SK-N-SH treated with all-trans-retinoic acid at 6 μM for 48 hours (cell line): ENCODE results near the gene RNF145.

ENCODE experiments used
- ATAC-seq: fragments of 200-7000 bp; cut with Tn5 transposase; 3 replicates; pipeline ENCODE4 v1.9.1; 2020; ENCODE audit warnings: mild to moderate bottlenecking, moderate library complexity
- ARNTL ChIP-seq: fragments of 450-650 bp; formaldehyde crosslinking; IDR thresholded peaks from 2 replicates; pipeline ENCODE4 v1.5.0; 2020; ENCODE audit warnings: low read depth, mild to moderate bottlenecking, moderate library complexity, borderline replicate concordance
- BACH2 ChIP-seq: fragments of 250-450 bp; sonication (Bioruptor Pico); IDR thresholded peaks from 2 replicates; pipeline ENCODE4 v1.9.0; 2021; ENCODE audit warnings: mild to moderate bottlenecking, borderline replicate concordance
- CREB5 ChIP-seq: fragments of 250-450 bp; sonication (Bioruptor Pico); IDR thresholded peaks from 2 replicates; pipeline ENCODE4 v1.5.1; 2020; ENCODE audit warnings: low read depth, mild to moderate bottlenecking, moderate library complexity
- CSDC2 ChIP-seq: fragments of 250-450 bp; sonication (Bioruptor Pico); IDR thresholded peaks from 2 replicates; pipeline ENCODE4 v1.5.0; 2020; ENCODE audit warnings: mild to moderate bottlenecking, moderate library complexity
- ESRRG ChIP-seq: fragments of 250-450 bp; sonication (Bioruptor Pico); IDR thresholded peaks from 2 replicates; pipeline ENCODE4 v1.6.1; 2021; ENCODE audit warnings: mild to moderate bottlenecking
- GLIS3 ChIP-seq: fragments of 250-450 bp; sonication (Bioruptor Pico); IDR thresholded peaks from 2 replicates; pipeline ENCODE4 v1.5.0; 2020; ENCODE audit warnings: mild to moderate bottlenecking, moderate library complexity
- ISL1 ChIP-seq: fragments of 250-450 bp; sonication (Bioruptor Pico); IDR thresholded peaks from 2 replicates; pipeline ENCODE4 v2.1.2; 2022; ENCODE audit warnings: mild to moderate bottlenecking, moderate library complexity
- OSR1 ChIP-seq: fragments of 250-450 bp; sonication (Bioruptor Pico); IDR thresholded peaks from 2 replicates; pipeline ENCODE4 v1.8.0; 2022; ENCODE audit warnings: moderate library complexity, mild to moderate bottlenecking, inconsistent platforms
- PATZ1 ChIP-seq: fragments of 250-450 bp; sonication (Bioruptor Pico); IDR thresholded peaks from 2 replicates; pipeline ENCODE4 v1.8.0; 2020; ENCODE audit warnings: mild to moderate bottlenecking, moderate library complexity, borderline replicate concordance
- POU6F1 ChIP-seq: fragments of 250-450 bp; sonication (Bioruptor Pico); IDR thresholded peaks from 2 replicates; pipeline ENCODE4 v1.8.0; 2021; ENCODE audit warnings: low read depth, mild to moderate bottlenecking, moderate library complexity, borderline replicate concordance
- PPARA ChIP-seq: fragments of 250-450 bp; sonication (Bioruptor Pico); IDR thresholded peaks from 2 replicates; pipeline ENCODE4 v1.5.0; 2020; ENCODE audit warnings: mild to moderate bottlenecking, borderline replicate concordance
- RARB ChIP-seq: fragments of 250-450 bp; sonication (Bioruptor Pico); IDR thresholded peaks from 2 replicates; pipeline ENCODE4 v1.8.0; 2021; ENCODE audit warnings: mild to moderate bottlenecking, moderate library complexity
- SNAI2 ChIP-seq: fragments of 250-450 bp; sonication (Bioruptor Pico); IDR thresholded peaks from 2 replicates; pipeline ENCODE4 v1.5.0; 2020; ENCODE audit warnings: mild to moderate bottlenecking, moderate library complexity
- TCF4 ChIP-seq: fragments of 250-450 bp; sonication (Bioruptor Pico); IDR thresholded peaks from 2 replicates; pipeline ENCODE4 v1.8.0; 2021; ENCODE audit warnings: mild to moderate bottlenecking, moderate library complexity, borderline replicate concordance
- TOX ChIP-seq: fragments of 250-450 bp; sonication (Bioruptor Pico); IDR thresholded peaks from 2 replicates; pipeline ENCODE4 v1.8.0; 2021; ENCODE audit warnings: mild to moderate bottlenecking, moderate library complexity, borderline replicate concordance
- TSHZ2 ChIP-seq: fragments of 250-450 bp; sonication (Bioruptor Pico); IDR thresholded peaks from 2 replicates; pipeline ENCODE4 v1.5.0; 2020; ENCODE audit warnings: mild to moderate bottlenecking, moderate library complexity
- ZC3H10 ChIP-seq: fragments of 250-450 bp; sonication (Bioruptor Pico); IDR thresholded peaks from 2 replicates; pipeline ENCODE4 v1.5.1; 2021; ENCODE audit warnings: mild to moderate bottlenecking, moderate library complexity
- ZFP3 ChIP-seq: fragments of 250-450 bp; sonication (Bioruptor Pico); IDR thresholded peaks from 2 replicates; pipeline ENCODE4 v1.5.0; 2020; ENCODE audit warnings: mild to moderate bottlenecking, moderate library complexity
- ZFP30 ChIP-seq: fragments of 450-650 bp; formaldehyde crosslinking; IDR thresholded peaks from 2 replicates; pipeline ENCODE4 v1.5.0; 2022; ENCODE audit warnings: mild to moderate bottlenecking, moderate library complexity
- ZNF565 ChIP-seq: fragments of 450-650 bp; formaldehyde crosslinking; conservative IDR thresholded peaks from 2 replicates; pipeline ENCODE4 v1.5.0; 2020; ENCODE audit warnings: low read depth, mild to moderate bottlenecking, moderate library complexity
- ZNF70 ChIP-seq: fragments of 450-650 bp; formaldehyde crosslinking; IDR thresholded peaks from 2 replicates; pipeline ENCODE4 v1.5.0; 2020; ENCODE audit warnings: mild to moderate bottlenecking, moderate library complexity
- ZNF8 ChIP-seq: fragments of 450-650 bp; formaldehyde crosslinking; IDR thresholded peaks from 2 replicates; pipeline ENCODE4 v1.5.0; 2020; ENCODE audit warnings: mild to moderate bottlenecking, moderate library complexity

Gene RNF145

GRCh38 chr5:159252195-159252594 lies 42.8 kb upstream of the RNF145 start (continued):
- no peak for TF ChIP-seq PPARA (CRISPR knock-in tag)

GRCh38 chr5:159249158-159249557 lies 39.8 kb upstream of the RNF145 start:
- ATAC-seq, result no peak
- no peak for TF ChIP-seq ZFP30
- TF ChIP-seq ESRRG (CRISPR knock-in tag), result no peak
- TF ChIP-seq SNAI2, result no peak
- TF ChIP-seq ZNF70, result no peak
- TF ChIP-seq CREB5 (CRISPR knock-in tag), result no peak
- TF ChIP-seq ARNTL (CRISPR knock-in tag), result no peak
- TF ChIP-seq OSR1 (CRISPR knock-in tag), result no peak
- no peak for TF ChIP-seq ZFP3
- no peak for TF ChIP-seq ZC3H10 (CRISPR knock-in tag)
- TF ChIP-seq, all 23 proteins: peak for 0

GRCh38 chr5:159244890-159245289 lies 35.5 kb upstream of the RNF145 start:
- ATAC-seq, result no peak
- TF ChIP-seq GLIS3, result no peak
- no peak for TF ChIP-seq RARB (CRISPR knock-in tag)
- TF ChIP-seq ZNF565 (CRISPR knock-in tag), result no peak
- TF ChIP-seq ISL1 (CRISPR knock-in tag), result no peak
- TF ChIP-seq BACH2 (CRISPR knock-in tag), result no peak
- no peak for TF ChIP-seq ZNF70
- TF ChIP-seq TOX (CRISPR knock-in tag), result no peak
- TF ChIP-seq ESRRG (CRISPR knock-in tag), result no peak
- no peak for TF ChIP-seq CSDC2 (CRISPR knock-in tag)
- TF ChIP-seq ZNF8 (CRISPR knock-in tag), result no peak
- no peak for TF ChIP-seq TSHZ2
- TF ChIP-seq ZC3H10 (CRISPR knock-in tag), result no peak
- TF ChIP-seq POU6F1 (CRISPR knock-in tag), result no peak
- no peak for TF ChIP-seq PATZ1 (CRISPR knock-in tag)
- no peak for TF ChIP-seq ARNTL (CRISPR knock-in tag)
- TF ChIP-seq ZFP30, result no peak
- no peak for TF ChIP-seq TCF4 (CRISPR knock-in tag)
- TF ChIP-seq SNAI2, result no peak

- TF ChIP-seq TSHZ2 (no peak), ZNF70 (no peak), ISL1 (CRISPR knock-in tag) (no peak), ESRRG (CRISPR knock-in tag) (no peak), SNAI2 (no peak), ZC3H10 (CRISPR knock-in tag) (no peak), BACH2 (CRISPR knock-in tag) (no peak), ZFP30 (no peak), ZNF8 (CRISPR knock-in tag) (no peak), PPARA (CRISPR knock-in tag) (no peak), CREB5 (CRISPR knock-in tag) (no peak), TOX (CRISPR knock-in tag) (no peak), CSDC2 (CRISPR knock-in tag) (no peak), OSR1 (CRISPR knock-in tag) (no peak), ZFP3 (no peak), GLIS3 (no peak)
- no peak for ATAC-seq
These were observed 34.8 kb upstream of the RNF145 start for GRCh38 chr5:159244163-159244562.
